ENCODE data around the gene ARID1A.

The ARID1A gene

GRCh38 chr1:26728645-26729044, 32.8 kb downstream of the ARID1A start:
- no peak for DNase-seq (ENCODE audit: low read depth)

- DNase-seq (ENCODE audit: low read depth) = no peak
Measured at GRCh38 chr1:26729633-26730032, 33.8 kb downstream of the ARID1A start.

GRCh38 chr1:26730695-26731094, 34.9 kb downstream of the ARID1A start:
- DNase-seq (ENCODE audit: low read depth) = no peak

DNA sequence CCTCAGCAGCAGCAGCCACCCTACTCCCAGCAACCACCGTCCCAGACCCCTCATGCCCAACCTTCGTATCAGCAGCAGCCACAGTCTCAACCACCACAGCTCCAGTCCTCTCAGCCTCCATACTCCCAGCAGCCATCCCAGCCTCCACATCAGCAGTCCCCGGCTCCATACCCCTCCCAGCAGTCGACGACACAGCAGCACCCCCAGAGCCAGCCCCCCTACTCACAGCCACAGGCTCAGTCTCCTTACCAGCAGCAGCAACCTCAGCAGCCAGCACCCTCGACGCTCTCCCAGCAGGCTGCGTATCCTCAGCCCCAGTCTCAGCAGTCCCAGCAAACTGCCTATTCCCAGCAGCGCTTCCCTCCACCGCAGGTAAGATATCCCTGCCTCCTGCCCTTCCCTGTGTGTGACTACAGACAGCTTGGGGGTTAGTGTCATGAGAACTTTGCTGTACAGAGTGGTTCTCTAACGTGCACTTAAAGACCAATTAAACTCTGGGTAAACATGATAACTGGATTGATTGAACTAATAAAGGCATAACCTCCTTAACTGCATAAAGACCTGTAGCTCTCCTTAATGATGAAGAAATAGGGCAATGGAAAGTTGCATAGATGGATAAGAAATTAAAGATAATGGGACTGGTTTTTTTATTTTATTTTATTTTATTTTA, 35.6 kb downstream of the ARID1A start:
- DNase-seq (ENCODE audit: low read depth) = no peak

DNA sequence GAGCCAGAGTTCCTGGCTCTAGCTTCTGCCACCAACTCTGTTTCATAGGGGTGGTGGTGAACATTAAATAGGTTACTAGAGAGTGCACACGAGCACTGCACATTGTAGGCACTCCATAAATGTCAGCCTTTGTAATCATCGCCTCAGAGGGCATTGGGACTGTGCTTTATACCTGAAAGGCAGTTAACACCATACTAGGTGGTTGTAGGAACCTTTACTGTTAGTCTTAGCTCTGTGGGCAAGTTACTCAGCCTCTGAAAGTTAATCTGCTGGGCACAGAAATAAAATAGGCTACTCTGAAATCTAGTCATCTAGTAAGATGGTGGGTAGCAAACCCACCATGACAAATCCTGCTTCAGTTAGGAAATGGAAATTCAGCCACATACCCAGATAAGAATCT, 37.6 kb downstream of the ARID1A start:
- no peak for DNase-seq (ENCODE audit: low read depth)

GRCh38 chr1:26733982-26734381, 38.2 kb downstream of the ARID1A start:
- DNase-seq (ENCODE audit: low read depth) = no peak

- DNase-seq (ENCODE audit: low read depth) = no peak
Measured at GRCh38 chr1:26734501-26735058, 38.8 kb downstream of the ARID1A start.

- peak; percentile 37 for DNase-seq (ENCODE audit: low read depth)
Measured at GRCh38 chr1:26739329-26739914, 43.6 kb downstream of the ARID1A start.

- no peak for DNase-seq (ENCODE audit: low read depth)
Measured at GRCh38 chr1:26740023-26740634, 44.3 kb downstream of the ARID1A start.

GRCh38 chr1:26740952-26741351, 45.1 kb downstream of the ARID1A start:
- no peak for DNase-seq (ENCODE audit: low read depth)

DNA sequence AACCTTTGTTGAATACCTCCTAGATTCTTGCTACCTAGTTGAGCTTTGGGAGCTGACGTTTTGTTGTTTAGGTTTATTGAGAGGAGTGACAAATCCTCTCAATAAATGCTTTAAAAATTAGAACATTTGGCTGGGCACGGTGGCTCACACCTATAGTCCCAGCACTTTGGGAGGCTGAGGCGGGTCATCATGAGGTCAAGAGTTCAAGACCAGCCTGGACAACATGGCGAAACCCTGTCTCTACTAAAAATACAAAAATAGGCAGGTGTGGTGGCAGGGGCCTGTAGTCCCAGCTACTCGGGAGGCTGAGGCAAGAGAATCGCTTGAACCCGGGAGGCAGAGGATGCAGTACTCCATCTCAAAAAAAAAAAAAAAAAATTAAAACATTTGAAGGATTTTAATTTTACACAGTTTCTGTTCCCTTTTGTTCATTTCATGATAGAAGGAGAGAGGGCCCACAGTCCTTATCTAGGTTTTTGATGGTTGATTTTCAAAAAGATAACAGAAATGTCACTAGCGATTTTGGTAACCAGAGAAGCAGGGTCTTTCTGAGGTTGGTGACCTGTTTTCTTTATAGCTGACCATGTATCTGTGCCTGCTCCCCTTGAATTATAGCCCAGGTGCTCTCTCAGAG, 47.7 kb downstream of the ARID1A start:
- no peak for DNase-seq (ENCODE audit: low read depth)

GRCh38 chr1:26744075-26744959, 48.5 kb downstream of the ARID1A start:
- DNase-seq (ENCODE audit: low read depth) = peak; percentile 81

DNA sequence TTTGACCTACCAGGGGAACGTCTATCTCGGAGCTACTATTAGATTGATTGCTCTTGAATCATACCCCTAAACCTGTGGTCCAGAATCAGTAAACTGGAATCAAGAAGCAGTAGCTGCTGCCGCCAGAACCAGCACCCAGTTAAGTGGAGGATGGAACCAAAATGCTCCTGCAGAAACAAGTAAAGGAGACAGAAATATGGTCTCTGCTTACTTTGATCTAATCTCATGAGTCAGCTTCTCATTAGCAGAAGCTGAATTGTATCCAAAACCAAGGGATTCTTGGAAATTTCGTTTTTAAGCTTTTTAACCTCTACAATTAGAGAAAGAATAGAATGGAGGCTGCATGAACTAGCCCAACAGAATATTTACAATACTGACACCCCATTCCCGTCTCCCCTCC, 49.4 kb downstream of the ARID1A start:
- DNase-seq (ENCODE audit: low read depth) = no peak

- no peak for DNase-seq (ENCODE audit: low read depth)
Measured at GRCh38 chr1:26747048-26747447, 51.2 kb downstream of the ARID1A start.

DNA sequence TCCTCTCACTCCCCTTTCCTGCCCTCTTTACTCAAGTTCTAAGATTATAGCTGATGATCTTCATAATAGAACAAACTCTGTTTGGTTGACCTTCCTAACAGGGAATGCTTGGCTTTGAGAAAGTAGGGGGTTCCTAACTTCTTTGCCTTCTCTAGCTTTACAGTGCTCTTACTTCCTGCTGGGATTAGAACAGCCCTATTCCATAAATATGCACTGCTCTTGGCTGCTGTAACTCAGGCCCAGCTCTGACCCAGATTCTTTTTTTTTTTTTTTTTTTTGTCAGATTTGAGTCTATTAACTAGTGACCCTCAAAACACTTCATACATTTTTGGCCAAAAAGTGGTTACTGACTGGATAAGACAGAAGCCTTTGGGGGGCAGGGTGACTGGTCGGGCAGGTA, 52.5 kb downstream of the ARID1A start:
- DNase-seq (ENCODE audit: low read depth) = no peak

DNA sequence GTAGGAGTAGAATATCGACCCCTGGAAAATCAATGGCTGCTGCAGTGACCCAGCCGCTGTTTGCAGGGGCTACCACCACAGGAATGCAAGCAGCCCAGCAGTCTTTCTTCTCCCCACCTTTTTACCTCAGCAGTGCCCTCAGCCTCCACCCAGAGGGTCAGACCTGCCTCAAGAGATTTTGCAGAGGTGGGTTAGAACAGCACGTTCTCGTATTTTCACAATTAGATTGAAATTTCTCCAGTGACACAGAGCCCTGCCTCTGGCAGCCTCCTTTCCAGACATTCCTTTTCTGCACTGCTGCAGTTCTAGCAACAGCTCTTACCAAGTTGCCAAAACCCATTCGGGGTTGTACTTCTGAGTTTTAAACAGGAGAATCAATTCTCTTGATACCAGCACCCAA, 53.6 kb downstream of the ARID1A start:
- no peak for DNase-seq (ENCODE audit: low read depth)

DNA sequence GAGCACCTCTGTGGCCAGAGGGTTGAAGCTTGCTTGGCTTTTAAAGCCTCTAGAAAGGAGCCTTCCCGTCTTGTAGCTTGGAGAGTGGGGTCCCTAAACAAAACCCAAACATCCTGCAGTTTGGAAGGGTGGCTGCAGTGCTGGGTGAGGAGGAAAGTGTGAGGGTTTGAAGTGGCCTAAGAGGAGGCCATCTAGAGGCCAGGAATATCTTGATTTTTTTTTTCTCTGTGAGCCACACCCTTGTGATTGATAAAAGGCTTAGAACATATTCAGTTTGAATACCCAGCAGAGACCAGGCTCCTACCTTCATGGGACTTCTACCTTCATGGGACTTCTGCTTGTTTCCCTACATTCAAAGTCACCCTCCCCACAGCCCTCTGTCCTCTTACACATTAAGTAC, 54.6 kb downstream of the ARID1A start:
- DNase-seq (ENCODE audit: low read depth) = no peak

DNA sequence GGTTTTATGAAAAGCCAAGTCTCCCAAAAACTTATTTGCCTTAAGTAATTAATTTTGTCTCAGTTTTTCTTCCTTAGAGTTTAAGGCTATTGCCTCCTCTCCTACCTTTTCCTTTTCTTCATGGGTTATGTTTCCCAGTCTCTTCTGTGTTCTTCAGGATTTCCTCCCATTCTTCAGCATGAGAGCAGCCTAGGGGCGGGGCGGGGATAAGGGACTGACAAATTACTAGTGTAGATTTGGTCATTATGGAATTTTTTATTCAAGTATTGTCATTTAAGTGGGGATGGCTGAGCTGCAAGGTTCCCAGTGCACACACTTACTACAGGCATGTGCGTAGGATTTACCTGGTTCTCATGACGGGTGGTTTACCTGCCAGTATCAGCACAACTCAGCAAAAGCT, 56.7 kb downstream of the ARID1A start:
- DNase-seq (ENCODE audit: low read depth) = no peak

DNA sequence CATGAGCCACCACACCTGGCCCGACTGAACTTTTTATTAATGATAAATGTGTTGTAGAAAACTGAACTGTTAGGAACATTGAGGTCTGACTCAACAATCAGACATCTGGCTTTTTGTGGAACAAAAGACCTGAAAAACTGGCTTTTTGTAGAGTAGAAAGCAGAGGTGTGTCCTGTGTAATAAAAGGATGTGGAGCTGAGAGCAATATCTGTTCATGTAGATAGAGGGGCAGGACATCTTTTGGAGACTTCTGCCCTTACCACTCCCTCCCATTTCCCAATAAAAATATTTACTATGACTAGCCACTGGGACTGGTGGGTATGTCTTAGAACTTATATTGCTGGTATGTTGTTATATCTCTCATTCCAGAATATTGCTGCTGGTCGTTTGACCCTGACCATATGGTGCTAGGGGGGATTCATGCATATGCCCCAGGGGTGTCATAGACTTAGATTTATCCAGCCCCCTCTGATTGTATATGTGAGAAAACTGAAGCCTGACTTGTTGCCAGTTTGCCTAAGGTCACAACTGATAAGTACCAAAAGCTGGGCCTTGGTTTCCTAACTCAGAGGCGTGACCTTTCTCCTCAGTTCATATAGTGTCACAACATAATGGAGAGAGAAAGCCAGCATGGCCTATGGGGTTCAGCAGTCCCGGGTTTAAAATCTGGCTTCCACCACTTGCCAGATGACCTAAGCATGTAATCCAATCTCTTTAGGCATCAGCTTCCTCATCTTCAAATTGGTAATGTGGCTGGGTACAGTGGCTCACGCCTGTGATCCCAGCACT, 58.5 kb downstream of the ARID1A start:
- no peak for DNase-seq (ENCODE audit: low read depth)

DNA sequence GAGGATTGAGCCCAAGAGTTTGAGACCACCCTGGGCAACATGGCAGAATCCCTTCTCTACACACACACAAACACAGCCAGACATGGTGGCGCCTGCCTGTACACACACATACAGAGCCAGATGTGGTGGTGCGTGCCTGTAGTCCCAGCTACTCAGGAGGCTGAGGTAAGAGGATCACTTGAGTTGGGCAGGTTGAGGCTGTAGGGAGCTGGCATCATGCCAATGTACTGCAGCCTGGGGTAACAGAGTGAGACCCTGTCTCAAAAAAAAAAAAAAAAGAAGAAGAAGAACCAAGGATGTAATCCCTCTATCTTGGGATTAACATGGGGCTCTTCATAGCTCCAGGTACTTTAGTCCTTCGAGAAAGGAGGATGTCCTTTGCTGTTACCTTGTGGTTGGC, 62.5 kb downstream of the ARID1A start:
- DNase-seq (ENCODE audit: low read depth) = no peak

GRCh38 chr1:26759531-26759930, 63.7 kb downstream of the ARID1A start:
- no peak for DNase-seq (ENCODE audit: low read depth)
